CD4-positive, alpha-beta T cell treated with Interleukin-10 for 1 hour (primary cell): ENCODE measurements around the gene CCDC201.
A peak's percentile ranks its signal among the peaks of the same experiment; 100 is the strongest.

Experiments used
- DNase-seq: peaks from one replicate; pipeline ENCODE4 v3.0.0-alpha.2; 2020

CCDC201 gene

GRCh38 chr7:45892407-45893035, 19.6 kb upstream of the CCDC201 start:
- DNase-seq, result no peak

GRCh38 chr7:45891462-45892402, 18.9 kb upstream of the CCDC201 start:
- no peak for DNase-seq

DNA sequence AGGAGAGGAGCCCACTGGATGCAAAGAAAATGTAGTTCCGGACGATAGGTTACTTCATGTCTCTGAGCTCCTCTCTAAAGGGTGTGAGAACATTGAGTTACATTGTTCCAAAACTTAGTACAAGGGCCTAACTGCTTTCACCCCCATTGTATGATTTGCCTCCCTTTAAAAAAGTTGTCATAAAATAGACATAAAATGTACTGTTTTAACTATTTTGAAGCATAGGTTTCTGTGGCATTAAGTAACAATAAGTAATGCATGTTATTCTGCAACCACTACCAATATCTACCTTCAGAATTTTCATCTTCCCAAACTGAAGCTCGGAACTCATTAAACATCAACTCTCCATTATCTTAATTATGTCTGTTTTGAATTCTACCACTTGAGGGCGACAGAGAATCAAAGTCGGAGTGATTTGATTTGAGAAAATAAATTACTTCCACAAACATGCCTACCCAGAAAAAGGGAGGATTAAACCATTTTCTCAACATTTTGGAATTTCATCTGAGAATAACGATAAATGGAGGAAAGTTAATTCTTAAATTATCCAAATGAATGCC, 18.1 kb upstream of the CCDC201 start:
- peak; percentile 34 for DNase-seq

DNA sequence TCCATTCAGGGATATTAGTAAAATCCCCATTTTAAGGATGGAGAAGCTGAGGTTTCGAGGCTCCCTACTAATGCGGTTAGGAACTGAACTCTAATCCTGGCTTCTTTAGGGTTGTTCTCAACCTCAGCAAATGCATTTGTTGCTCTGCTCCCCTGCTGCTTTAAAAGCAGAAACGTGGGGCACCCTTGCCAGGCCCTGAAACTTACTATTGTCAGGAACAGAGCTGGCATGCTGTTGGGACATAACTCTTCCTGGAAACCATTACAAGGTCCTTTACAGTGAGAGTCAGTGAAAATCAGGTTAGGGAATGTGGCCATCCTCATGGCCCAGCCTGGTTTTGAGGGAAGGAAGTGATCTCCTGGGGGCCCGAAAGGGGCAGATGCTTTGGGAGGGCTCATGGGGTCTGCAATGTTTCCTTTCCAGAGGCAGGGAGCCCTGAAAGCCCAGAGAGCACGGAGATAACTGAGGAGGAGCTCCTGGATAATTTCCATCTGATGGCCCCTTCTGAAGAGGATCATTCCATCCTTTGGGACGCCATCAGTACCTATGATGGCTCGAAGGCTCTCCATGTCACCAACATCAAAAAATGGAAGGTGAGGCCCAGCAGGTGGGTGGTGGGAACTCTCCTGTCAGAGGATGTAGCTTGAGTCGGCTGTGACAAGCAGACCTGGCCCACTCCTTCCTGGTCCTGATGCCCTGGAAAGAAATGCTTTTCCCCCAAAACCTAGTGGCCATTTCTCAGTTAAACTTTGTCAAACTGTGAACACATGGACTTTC, 17.4 kb upstream of the CCDC201 start:
- DNase-seq, result no peak

- no peak for DNase-seq
Measured at GRCh38 chr7:45889367-45890067, 16.6 kb upstream of the CCDC201 start.

DNA sequence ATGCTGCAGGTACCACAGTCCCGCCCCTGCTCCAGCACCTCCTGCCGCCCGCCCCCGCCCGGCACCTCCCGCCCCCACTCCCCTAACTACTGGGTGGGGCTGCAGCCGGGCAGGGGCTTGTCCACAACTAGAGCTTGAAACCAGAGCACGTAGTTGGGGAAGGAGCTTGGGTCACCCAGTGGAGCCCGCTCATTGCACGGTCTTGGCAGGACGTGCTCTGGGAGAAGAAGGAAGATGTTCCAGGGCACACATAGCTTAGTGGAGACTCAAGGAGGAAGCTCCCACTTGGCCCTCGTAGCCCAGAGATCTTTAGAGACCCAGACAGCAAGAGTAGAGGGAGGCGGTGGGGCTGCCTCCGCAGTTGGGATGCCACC, 16.1 kb upstream of the CCDC201 start:
- DNase-seq, result no peak

DNA sequence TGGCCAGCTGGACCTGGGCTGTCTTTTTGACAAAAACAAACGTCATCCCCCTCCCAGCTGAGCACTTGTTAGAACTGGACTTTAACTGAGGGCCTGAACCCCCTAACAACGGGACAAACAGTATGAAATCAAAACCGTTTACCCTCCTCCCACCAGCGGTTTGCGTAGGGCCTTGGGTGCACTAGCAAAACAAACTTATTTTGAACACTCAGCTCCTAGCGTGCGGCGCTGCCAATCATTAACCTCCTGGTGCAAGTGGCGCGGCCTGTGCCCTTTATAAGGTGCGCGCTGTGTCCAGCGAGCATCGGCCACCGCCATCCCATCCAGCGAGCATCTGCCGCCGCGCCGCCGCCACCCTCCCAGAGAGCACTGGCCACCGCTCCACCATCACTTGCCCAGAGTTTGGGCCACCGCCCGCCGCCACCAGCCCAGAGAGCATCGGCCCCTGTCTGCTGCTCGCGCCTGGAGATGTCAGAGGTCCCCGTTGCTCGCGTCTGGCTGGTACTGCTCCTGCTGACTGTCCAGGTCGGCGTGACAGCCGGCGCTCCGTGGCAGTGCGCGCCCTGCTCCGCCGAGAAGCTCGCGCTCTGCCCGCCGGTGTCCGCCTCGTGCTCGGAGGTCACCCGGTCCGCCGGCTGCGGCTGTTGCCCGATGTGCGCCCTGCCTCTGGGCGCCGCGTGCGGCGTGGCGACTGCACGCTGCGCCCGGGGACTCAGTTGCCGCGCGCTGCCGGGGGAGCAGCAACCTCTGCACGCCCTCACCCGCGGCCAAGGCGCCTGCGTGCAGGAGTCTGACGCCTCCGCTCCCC, 15.5 kb upstream of the CCDC201 start, which contains the start of gene IGFBP1:
IGFBP1 (plus strand) TSS at position 304 of the 808 bp plus-strand sequence; CDS start at position 469, 165 bp downstream.
- DNase-seq, result no peak

DNA sequence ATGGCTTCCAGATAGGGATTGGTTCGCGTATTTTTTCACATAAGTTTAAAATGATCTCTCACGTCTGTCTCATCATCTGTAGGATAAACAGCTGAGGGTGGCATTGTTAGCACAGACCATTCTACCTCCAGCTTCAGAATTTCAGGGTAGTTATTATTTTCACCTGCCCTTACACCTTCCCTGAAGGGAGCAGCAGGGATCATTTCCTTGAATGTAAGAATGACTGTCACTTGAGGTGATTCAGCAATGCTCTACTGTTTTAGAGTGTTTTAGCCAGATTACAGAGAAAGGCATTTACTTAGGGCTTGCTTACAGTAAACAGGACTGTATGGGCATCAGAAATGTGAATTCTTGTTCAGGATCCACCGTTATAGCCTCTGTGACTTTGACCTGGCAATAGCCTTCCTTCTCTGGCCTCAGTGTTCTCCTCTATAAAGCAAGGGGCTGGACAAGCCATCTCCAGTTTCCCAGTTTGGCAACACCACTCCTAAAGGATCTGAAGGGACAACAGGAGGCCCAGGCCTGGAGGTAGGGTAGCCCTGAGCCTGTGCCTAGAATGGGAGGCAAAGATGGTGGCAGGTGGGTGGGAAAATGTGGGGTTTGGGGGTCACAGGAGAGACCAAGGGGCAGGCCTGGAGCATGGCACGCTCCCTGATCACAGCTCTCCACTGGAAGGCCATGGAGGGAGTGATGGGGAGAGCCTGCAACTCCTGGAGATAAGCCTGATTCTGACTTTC, 14.2 kb upstream of the CCDC201 start:
- no peak for DNase-seq

DNA sequence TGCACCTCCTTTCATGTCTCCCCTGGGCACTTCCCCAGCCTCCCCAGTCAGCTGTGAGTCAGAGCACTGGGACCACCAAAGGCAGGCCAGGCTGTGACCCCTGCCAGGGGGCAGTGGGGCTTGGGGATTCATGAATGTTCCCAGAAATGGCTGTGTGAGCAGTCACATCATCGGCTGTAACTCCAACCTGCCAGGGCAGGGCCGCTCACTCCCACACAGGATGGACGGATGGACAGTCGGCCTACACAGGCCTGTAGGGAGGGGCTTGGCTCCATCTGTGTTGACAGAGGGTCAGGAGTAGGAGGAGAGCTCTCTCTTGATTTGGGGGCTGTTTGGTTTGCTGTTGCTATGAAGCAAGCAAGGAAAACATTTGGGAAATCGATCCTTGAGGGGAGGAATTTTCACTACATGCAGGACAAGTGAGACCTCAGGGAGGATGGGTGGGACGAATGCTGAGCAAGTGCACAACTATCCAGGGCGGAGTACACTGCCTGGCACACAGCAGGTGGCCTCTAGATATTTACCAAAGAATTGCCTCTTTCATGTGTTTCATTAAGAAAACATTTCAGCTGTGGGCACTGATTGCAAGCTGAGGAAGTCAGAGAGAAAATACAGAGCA, 12.5 kb upstream of the CCDC201 start:
- no peak for DNase-seq

DNA sequence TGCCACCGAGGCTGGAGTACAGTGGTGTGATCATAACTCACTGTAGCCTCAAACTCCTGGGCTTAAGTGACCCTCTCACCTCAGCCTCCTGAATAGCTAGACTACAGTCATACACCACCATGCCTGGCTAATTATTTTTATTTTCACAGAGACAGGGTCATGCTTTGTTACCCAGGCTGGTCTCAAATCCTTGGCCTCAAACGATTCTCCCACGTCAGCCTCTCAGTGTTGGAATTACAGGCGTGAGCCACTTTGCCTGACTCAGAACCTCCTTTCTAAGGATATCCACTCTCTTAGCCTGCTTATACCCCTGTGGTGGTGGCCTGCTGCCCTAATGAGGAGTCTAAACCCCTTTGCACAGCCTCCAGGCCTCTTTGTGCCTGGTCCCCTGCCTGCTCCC, 11.3 kb upstream of the CCDC201 start:
- DNase-seq, result no peak

GRCh38 chr7:45882465-45882810, 9.6 kb upstream of the CCDC201 start:
- DNase-seq, result no peak

DNA sequence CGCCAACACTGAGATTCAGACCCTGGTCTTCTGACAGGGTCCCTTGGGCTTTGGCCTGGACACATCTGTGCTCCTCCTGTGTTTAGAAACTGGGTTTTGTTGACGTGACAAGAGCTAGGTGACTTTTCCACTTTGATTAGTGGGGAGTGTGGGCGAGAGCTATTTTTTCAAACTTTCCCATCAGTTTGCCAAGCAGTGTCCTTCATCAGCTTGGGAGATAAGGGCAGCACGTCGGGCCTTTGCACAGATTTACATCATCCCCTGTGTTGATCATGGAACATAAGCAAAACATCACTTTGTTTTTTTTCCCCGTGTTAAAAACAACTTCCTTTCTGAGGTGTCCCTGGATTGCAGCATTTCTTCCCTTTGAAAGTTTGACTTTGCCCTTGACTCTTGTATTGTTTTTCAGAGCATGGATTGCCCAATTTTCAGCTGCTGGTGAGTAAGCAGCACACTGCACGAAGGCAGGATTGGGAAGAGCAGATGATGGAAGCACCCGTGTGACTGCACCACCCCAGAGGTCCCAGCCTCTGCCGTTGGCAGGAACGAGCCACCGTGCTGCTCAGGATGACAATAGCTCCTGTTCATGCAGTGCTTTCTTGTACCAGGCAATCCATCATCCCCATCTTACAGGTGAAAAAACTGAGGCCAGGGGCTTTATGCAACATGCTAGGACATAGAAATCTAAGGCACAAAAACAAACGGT, 9.0 kb upstream of the CCDC201 start:
- DNase-seq, result no peak

GRCh38 chr7:45881280-45881758, 8.4 kb upstream of the CCDC201 start:
- DNase-seq, result no peak

GRCh38 chr7:45880433-45880860, 7.6 kb upstream of the CCDC201 start:
- DNase-seq, result no peak

- DNase-seq, result no peak
Measured at GRCh38 chr7:45878457-45879144, 5.7 kb upstream of the CCDC201 start.

- no peak for DNase-seq
Measured at GRCh38 chr7:45876519-45876918, 3.6 kb upstream of the CCDC201 start.

GRCh38 chr7:45874408-45875131, 1.7 kb upstream of the CCDC201 start:
- DNase-seq, result no peak

DNA sequence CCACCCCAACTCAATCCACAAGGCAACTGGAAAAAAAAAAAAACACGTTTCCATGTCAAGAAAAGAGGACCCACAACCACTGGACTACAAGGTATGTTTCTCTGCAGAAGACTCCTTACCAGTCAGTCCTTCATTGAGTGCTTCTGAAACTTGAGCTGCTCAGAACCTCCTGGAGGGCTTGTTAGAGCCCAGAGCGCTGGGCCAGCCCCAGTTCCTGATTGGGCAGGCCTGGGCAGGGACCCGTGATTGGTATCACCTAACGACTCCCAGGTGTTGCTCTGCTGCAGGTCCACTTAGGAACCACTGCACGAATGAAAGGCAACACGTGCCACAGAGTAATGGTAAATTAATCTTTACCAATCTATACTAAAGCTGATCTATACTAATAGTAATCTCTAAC, 473 bp upstream of the CCDC201 start:
- no peak for DNase-seq
